ENCODE measurements around the gene EFR3B. TPM values are rescaled to one million over a fixed set of nuclear protein-coding genes. Genes with fewer than 3 reads are reported as not detected.

The EFR3B gene
- total RNA-seq, 2 donors from 2014 or later = 0.98 to 3.2 TPM

Other genes starting within 250 kb of the EFR3B start
- 10 to 100 TPM; 16.0 to 16.6 TPM for gene PTRHD1, start 248.7 kb upstream of the EFR3B start, total RNA-seq
- 10 to 100 TPM; 35.3 to 69.1 TPM for gene CENPO, start 248.7 kb upstream of the EFR3B start, total RNA-seq
- 10 to 100 TPM; 23.3 to 71.9 TPM for gene ADCY3, start 121.8 kb upstream of the EFR3B start, total RNA-seq
- gene DNAJC27, start 70.1 kb upstream of the EFR3B start, total RNA-seq = 1 to 10 TPM; 4.9 to 7.4 TPM
- gene POMC, start 126.5 kb downstream of the EFR3B start, total RNA-seq = 1 to 10 TPM; 3.4 to 5.2 TPM

All from natural killer cell treated with Interleukin-12 subunit alpha and Interleukin-12 subunit beta and Interleukin-15 and Interleukin-18, amount 100 ng/mL, for 72 hours (primary cell).